Prostate gland (tissue), 2 donors: ENCODE measurements around the gene TAF1D.

ENCODE experiments used
- CTCF ChIP-seq, 4 experiments: fragments of 200-600 bp in 2 of 4; fragments of 450-650 bp in 2 of 4; sonication (generic) in 2 of 4; IDR thresholded peaks; 1 replicate in 3 of 4; 2 replicates in 1 of 4; pipeline ENCODE4 v1.5.1; 2016 to 2019; ENCODE audit warnings: antibody characterized with exemption in 4 of 4, mild to moderate bottlenecking in 2 of 4, moderate library complexity in 2 of 4
- POLR2A ChIP-seq: fragments of 450-650 bp; IDR thresholded peaks from one replicate; pipeline ENCODE4 v1.6.1; 2016; ENCODE audit warnings: antibody characterized with exemption, mild to moderate bottlenecking

- TF ChIP-seq POLR2A (no peak), CTCF (IDR thresholded peaks at IDR 0.05) (no peak)
These were observed 47.2 kb downstream of the TAF1D start for GRCh38 chr11:93694109-93694508.
